Measurements from ENCODE around the gene NOL9. TPM values are rescaled to one million over a fixed set of nuclear protein-coding genes. Genes with fewer than 3 reads are reported as not detected.
A peak's percentile ranks its signal among the peaks of the same experiment; 100 is the strongest.

The NOL9 gene
- total and polyA plus RNA-seq, 2 of the 13 experiments (the other 11 are each of a cell fraction or from before 2014, with no cell fraction given): 18.0 to 24.7 TPM

- TF ChIP-seq, protein P1, sequence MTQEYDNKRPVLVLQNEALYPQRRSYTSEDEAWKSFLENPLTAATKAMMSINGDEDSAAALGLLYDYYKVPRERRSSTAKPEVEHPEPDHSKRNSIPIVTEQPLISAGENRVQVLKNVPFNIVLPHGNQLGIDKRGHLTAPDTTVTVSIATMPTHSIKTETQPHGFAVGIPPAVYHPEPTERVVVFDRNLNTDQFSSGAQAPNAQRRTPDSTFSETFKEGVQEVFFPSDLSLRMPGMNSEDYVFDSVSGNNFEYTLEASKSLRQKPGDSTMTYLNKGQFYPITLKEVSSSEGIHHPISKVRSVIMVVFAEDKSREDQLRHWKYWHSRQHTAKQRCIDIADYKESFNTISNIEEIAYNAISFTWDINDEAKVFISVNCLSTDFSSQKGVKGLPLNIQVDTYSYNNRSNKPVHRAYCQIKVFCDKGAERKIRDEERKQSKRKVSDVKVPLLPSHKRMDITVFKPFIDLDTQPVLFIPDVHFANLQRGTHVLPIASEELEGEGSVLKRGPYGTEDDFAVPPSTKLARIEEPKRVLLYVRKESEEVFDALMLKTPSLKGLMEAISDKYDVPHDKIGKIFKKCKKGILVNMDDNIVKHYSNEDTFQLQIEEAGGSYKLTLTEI (CRISPR knock-in tag; conservative IDR thresholded peaks at IDR 0.05): no peak
- TF ChIP-seq ZNF781 (CRISPR knock-in tag; IDR thresholded peaks at IDR 0.05; ENCODE audit: borderline replicate concordance, not compliant biosample characterization) (no peak), ZNF776 (CRISPR knock-in tag; IDR thresholded peaks at IDR 0.05) (no peak; the same call in 1 of the 2 replicates), ZNF3 (CRISPR knock-in tag; IDR thresholded peaks at IDR 0.05) (no peak), ATAD3A (CRISPR knock-in tag; IDR thresholded peaks at IDR 0.05) (no peak), NCOR1 (IDR thresholded peaks at IDR 0.05; ENCODE audit: borderline replicate concordance, low read length) (0 out of 2 replicates have a peak, but pooled peaks have one; percentile 30), ZNF569 (CRISPR knock-in tag; IDR thresholded peaks at IDR 0.05; ENCODE audit: borderline replicate concordance) (no peak), RAD21 (CRISPR knock-in tag; IDR thresholded peaks at IDR 0.05) (no peak), ZNF24 (IDR thresholded peaks at IDR 0.05) (no peak), GMEB2 (CRISPR knock-in tag; IDR thresholded peaks at IDR 0.05; ENCODE audit: low read depth) (peak; percentile 79), ZBTB3 (CRISPR knock-in tag; IDR thresholded peaks at IDR 0.05; ENCODE audit: borderline replicate concordance, low read depth) (no peak; the same call in 1 of the 2 replicates), ZNF510 (CRISPR knock-in tag; IDR thresholded peaks at IDR 0.05; ENCODE audit: low read depth) (0 out of 2 replicates have a peak, but pooled peaks have one; percentile 44), TBP (CRISPR knock-in tag; IDR thresholded peaks at IDR 0.05) (no peak), NBN (conservative IDR thresholded peaks at IDR 0.05) (no peak), TRIM24 (CRISPR knock-in tag; IDR thresholded peaks at IDR 0.05) (no peak), ZNF891 (CRISPR knock-in tag; IDR thresholded peaks at IDR 0.05) (no peak), ZNF724P (CRISPR knock-in tag; IDR thresholded peaks at IDR 0.05; ENCODE audit: borderline replicate concordance) (no peak)
- TF ChIP-seq, protein P2, sequence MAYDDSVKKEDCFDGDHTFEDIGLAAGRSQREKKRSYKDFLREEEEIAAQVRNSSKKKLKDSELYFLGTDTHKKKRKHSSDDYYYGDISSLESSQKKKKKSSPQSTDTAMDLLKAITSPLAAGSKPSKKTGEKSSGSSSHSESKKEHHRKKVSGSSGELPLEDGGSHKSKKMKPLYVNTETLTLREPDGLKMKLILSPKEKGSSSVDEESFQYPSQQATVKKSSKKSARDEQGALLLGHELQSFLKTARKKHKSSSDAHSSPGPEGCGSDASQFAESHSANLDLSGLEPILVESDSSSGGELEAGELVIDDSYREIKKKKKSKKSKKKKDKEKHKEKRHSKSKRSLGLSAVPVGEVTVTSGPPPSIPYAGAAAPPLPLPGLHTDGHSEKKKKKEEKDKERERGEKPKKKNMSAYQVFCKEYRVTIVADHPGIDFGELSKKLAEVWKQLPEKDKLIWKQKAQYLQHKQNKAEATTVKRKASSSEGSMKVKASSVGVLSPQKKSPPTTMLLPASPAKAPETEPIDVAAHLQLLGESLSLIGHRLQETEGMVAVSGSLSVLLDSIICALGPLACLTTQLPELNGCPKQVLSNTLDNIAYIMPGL (CRISPR knock-in tag; IDR thresholded peaks at IDR 0.05; ENCODE audit: borderline replicate concordance in 1 of 2, low read depth in 1 of 2): 0 out of 4 replicates have a peak, but pooled peaks have one; percentile 20 to 23
- TF ChIP-seq, protein P3, sequence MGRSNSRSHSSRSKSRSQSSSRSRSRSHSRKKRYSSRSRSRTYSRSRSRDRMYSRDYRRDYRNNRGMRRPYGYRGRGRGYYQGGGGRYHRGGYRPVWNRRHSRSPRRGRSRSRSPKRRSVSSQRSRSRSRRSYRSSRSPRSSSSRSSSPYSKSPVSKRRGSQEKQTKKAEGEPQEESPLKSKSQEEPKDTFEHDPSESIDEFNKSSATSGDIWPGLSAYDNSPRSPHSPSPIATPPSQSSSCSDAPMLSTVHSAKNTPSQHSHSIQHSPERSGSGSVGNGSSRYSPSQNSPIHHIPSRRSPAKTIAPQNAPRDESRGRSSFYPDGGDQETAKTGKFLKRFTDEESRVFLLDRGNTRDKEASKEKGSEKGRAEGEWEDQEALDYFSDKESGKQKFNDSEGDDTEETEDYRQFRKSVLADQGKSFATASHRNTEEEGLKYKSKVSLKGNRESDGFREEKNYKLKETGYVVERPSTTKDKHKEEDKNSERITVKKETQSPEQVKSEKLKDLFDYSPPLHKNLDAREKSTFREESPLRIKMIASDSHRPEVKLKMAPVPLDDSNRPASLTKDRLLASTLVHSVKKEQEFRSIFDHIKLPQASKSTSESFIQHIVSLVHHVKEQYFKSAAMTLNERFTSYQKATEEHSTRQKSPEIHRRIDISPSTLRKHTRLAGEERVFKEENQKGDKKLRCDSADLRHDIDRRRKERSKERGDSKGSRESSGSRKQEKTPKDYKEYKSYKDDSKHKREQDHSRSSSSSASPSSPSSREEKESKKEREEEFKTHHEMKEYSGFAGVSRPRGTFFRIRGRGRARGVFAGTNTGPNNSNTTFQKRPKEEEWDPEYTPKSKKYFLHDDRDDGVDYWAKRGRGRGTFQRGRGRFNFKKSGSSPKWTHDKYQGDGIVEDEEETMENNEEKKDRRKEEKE (IDR thresholded peaks at IDR 0.05): no peak
Observed at GRCh38 chr1:6579374-6580118, 25.2 kb upstream of the NOL9 start, which contains the start of gene ZBTB48 (continued).
